MCF 10A (cell line): Measurements from ENCODE around the gene BHMT2. TPM values are rescaled to one million over a fixed set of nuclear protein-coding genes. Genes with fewer than 3 reads are reported as not detected.

Experiments used
- BruUV-seq: library from RNA; stranded (reverse); fragments of 400-500 nt; replicated peaks from 2 replicates; lab custom pipeline; 2021; lab: Mats Ljungman, UMichigan
- CTCF ChIA-PET: fragments of 300-600 bp; sonication (Branson Sonifier 250); formaldehyde crosslinking; extraction: SDS; loops from one replicate; lab custom pipeline; 2021; ENCODE audit warnings: antibody characterized with exemption, inconsistent platforms; lab: Yijun Ruan, JAX
- POLR2A ChIA-PET: fragments of 300-600, 350-650 bp; sonication (Branson Sonifier 250); formaldehyde crosslinking; extraction: SDS; loops from one replicate; lab custom pipeline; 2020; ENCODE audit warnings: antibody characterized with exemption, inconsistent platforms; lab: Yijun Ruan, JAX
- DNase-seq: peaks from one replicate; pipeline ENCODE4 v3.0.0-alpha.2; 2018; ENCODE audit not compliant: unreplicated experiment
- H3K27ac Mint-ChIP-seq: one replicate; pipeline ENCODE4 v1.8.0; 2022; ENCODE audit warnings: mild to moderate bottlenecking, low read depth, mixed read lengths; ENCODE audit not compliant: unreplicated experiment
- H3K27me3 Mint-ChIP-seq: one replicate; pipeline ENCODE4 v1.8.0; 2022; ENCODE audit warnings: mixed read lengths; ENCODE audit not compliant: insufficient read depth, unreplicated experiment
- H3K36me3 Mint-ChIP-seq: one replicate; pipeline ENCODE4 v1.8.0; 2022; ENCODE audit warnings: mild to moderate bottlenecking, moderate library complexity, mixed read lengths; ENCODE audit not compliant: insufficient read depth, unreplicated experiment
- H3K4me1 Mint-ChIP-seq: one replicate; pipeline ENCODE4 v1.8.0; 2022; ENCODE audit warnings: mixed read lengths; ENCODE audit not compliant: insufficient read depth, unreplicated experiment
- H3K4me3 Mint-ChIP-seq: one replicate; pipeline ENCODE4 v1.8.0; 2022; ENCODE audit warnings: mild to moderate bottlenecking, moderate library complexity, mixed read lengths; ENCODE audit not compliant: unreplicated experiment
- H3K9me3 Mint-ChIP-seq: one replicate; pipeline ENCODE4 v1.8.0; 2022; ENCODE audit warnings: mixed read lengths; ENCODE audit not compliant: unreplicated experiment
- intact Hi-C: fragments of 100-400 bp; cut with micrococcal nuclease; formaldehyde crosslinking; loops from 2 replicates; pipeline ENCODE4 v1.14.1; 2022
- total RNA-seq: library from RNA; stranded (reverse); gene quantifications from 2 replicates; pipeline ENCODE4 v1.2.3, GENCODE V29; 2022
- TF ChIP-seq, protein P1 (sequence below): fragments of 200-600 bp; IDR thresholded peaks from one replicate; pipeline ENCODE4 v1.8.0; 2022; ENCODE audit warnings: antibody characterized with exemption, mild to moderate bottlenecking; ENCODE audit not compliant: unreplicated experiment

Gene BHMT2
- total RNA-seq, 1 experiment from 2014 or later, result not detected

DNA sequence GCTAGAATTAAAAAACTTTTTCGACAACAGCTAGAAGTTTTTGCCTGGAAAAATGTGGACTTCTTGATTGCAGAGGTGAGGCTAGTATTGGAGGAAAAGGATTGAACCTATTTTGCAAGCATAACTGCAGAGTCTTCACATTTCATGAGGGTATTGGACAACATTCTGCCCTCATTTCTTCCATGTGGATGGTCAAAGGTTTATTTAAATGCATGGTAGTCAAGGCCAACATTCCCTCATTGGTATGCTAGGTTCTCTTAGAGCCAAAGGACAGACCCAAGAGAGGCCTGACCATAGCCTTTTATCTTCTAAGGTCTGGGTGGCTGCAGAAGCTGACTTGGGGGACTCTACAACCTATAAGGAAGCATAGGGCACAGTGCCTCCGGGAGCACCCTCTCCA is 11.2 kb downstream of the BHMT2 start:
- Mint-ChIP-seq H3K27me3 (no peaks in the 10 kb centered on the region), H3K4me1 (no peaks in the 10 kb centered on the region), H3K36me3 (no peaks in the 10 kb centered on the region), H3K9me3 (no peaks in the 10 kb centered on the region), H3K27ac (no peak overlapping the region), H3K4me3 (no peak overlapping the region)
- intact Hi-C loops, result no loop called here
- no peak for DNase-seq
- POLR2A ChIA-PET, result no interaction called here
- CTCF ChIA-PET, result no interaction called here
- no TSS peak for BruUV-seq
- TF ChIP-seq, protein P1, sequence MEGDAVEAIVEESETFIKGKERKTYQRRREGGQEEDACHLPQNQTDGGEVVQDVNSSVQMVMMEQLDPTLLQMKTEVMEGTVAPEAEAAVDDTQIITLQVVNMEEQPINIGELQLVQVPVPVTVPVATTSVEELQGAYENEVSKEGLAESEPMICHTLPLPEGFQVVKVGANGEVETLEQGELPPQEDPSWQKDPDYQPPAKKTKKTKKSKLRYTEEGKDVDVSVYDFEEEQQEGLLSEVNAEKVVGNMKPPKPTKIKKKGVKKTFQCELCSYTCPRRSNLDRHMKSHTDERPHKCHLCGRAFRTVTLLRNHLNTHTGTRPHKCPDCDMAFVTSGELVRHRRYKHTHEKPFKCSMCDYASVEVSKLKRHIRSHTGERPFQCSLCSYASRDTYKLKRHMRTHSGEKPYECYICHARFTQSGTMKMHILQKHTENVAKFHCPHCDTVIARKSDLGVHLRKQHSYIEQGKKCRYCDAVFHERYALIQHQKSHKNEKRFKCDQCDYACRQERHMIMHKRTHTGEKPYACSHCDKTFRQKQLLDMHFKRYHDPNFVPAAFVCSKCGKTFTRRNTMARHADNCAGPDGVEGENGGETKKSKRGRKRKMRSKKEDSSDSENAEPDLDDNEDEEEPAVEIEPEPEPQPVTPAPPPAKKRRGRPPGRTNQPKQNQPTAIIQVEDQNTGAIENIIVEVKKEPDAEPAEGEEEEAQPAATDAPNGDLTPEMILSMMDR, result no peak

DNA sequence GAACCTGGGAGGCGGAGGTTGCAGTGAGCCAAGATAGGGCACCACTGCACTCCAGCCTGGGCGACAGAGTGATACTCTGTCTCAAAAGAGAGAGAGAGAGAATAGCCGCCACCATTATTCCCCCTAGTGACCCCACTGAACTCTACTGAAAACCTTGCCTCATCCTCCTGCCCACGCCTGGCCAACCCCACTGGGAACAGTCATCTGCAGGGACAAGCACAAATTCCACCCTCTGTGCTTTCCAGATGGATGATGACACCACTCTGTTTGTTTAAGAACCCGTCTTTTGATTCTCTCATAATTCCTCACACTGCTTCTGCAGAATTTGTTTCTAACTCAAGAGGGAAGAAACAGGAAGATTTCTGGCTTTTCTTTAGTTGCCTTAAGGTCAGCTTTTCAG is 12.2 kb downstream of the BHMT2 start:
- H3K4me3 Mint-ChIP-seq, result no peak overlapping the region
- DNase-seq, result no peak
- H3K4me1 Mint-ChIP-seq, result no peaks in the 10 kb centered on the region
- ChIA-PET CTCF (interaction anchor here (0.8 to 2.6 kb wide), 2 partner anchors 57 to 116 kb away, joined by 3 to 14 read pairs; no protein-coding TSS in a partner anchor), POLR2A (interaction anchor here (0.7 kb wide), 1 partner anchor 57 kb away, joined by 3 read pairs; no protein-coding TSS in a partner anchor)
- H3K27ac Mint-ChIP-seq, result no peak overlapping the region
- BruUV-seq, result no TSS peak
- H3K9me3 Mint-ChIP-seq, result no peaks in the 10 kb centered on the region
- TF ChIP-seq, protein P1, result no peak
- intact Hi-C loops, result no loop called here
- H3K27me3 Mint-ChIP-seq, result no peaks in the 10 kb centered on the region
- no peaks in the 10 kb centered on the region for H3K36me3 Mint-ChIP-seq

DNA sequence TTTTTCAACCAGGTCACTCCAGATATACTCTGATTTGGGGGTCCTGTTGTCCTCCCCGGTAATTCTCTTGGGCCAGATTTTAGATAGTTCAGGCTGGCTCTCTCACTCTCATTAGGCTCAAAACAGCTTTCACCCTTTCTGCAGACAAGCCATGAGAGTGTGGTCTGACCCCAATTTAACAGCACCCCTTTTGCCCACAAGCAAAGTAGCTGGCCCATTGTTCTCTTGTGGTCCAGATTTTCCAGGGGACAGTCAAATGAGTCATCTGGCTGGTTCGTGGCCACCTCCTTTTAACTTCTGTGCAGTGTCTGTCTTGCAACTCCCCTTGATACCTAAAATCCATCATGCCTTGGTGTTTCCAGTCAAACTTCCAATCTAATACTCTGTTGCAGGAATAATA is 16.5 kb downstream of the BHMT2 start:
- no peak for DNase-seq
- no peak overlapping the region for H3K4me3 Mint-ChIP-seq
- H3K27me3 Mint-ChIP-seq, result no peaks in the 10 kb centered on the region
- no peaks in the 10 kb centered on the region for H3K36me3 Mint-ChIP-seq
- BruUV-seq, result no TSS peak
- CTCF ChIA-PET, result interaction anchor here (0.6 to 1.1 kb wide), 2 partner anchors 31 to 61 kb away, joined by 3 to 4 read pairs; no protein-coding TSS in a partner anchor
- intact Hi-C loops, result no loop called here
- POLR2A ChIA-PET, result no interaction called here
- H3K27ac Mint-ChIP-seq, result no peak overlapping the region
- TF ChIP-seq, protein P1, result no peak
- H3K9me3 Mint-ChIP-seq, result no peaks in the 10 kb centered on the region
- no peaks in the 10 kb centered on the region for H3K4me1 Mint-ChIP-seq

DNA sequence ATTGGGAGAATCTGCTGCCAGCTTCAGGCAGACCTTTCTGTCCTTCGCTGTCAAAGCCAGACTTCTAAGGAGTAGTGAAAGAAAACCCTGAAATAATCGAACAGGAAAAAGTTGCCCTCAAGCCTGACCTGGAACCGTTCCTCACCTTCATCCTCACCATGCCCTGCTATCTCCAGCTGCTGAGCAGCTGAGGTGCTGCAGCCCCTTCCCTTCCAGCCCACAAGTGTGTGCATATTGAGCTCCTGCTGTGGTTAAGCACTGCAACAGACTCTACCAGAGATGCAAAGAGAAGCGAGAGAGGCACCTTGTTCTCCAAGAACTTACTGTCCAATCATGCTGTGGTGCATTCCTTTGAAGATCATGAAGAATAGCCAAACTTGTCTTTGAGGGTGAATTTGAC is 18.9 kb downstream of the BHMT2 start:
- H3K27ac Mint-ChIP-seq, result no peak overlapping the region
- intact Hi-C loops, result no loop called here
- H3K36me3 Mint-ChIP-seq, result no peaks in the 10 kb centered on the region
- H3K27me3 Mint-ChIP-seq, result no peaks in the 10 kb centered on the region
- TF ChIP-seq, protein P1, result no peak
- POLR2A ChIA-PET, result interaction anchor here (0.6 kb wide), 1 partner anchor 1254 kb away, joined by 3 read pairs; no protein-coding TSS in a partner anchor
- H3K9me3 Mint-ChIP-seq, result no peaks in the 10 kb centered on the region
- CTCF ChIA-PET, result no interaction called here
- BruUV-seq, result no TSS peak
- no peak overlapping the region for H3K4me3 Mint-ChIP-seq
- DNase-seq, result no peak
- no peaks in the 10 kb centered on the region for H3K4me1 Mint-ChIP-seq
